K562 (cell line): ENCODE data around the gene MYCBP2. TPM values are rescaled to one million over a fixed set of nuclear protein-coding genes. Genes with fewer than 3 reads are reported as not detected.

Experiments used
- CBFB ChIP-seq: sonication (generic); formaldehyde crosslinking; IDR thresholded peaks from 2 replicates; pipeline ENCODE4 v1.4.0; 2020; ENCODE audit warnings: mild to moderate bottlenecking, missing genetic modification reagents
- E2F3 ChIP-seq: fragments of 250-450 bp; sonication (Bioruptor Pico); IDR thresholded peaks from 2 replicates; pipeline ENCODE4 v1.4.0; 2020; ENCODE audit warnings: mild to moderate bottlenecking
- FOXA3 ChIP-seq, 2 experiments: fragments of 450-650 bp in 1 of 2; sonication (generic) in 1 of 2; formaldehyde crosslinking; IDR thresholded peaks in 1 of 2; conservative IDR thresholded peaks in 1 of 2; 2 replicates each; pipeline versions ENCODE4 v1.4.0 to v1.8.0; 2020 to 2022; ENCODE audit warnings: mild to moderate bottlenecking in 2 of 2, missing genetic modification reagents in 1 of 2
- GATAD2B ChIP-seq: fragments of 450-650 bp; IDR thresholded peaks from 2 replicates; pipeline ENCODE4 v1.6.1; 2017; ENCODE audit warnings: mild to moderate bottlenecking, borderline replicate concordance
- HDAC2 ChIP-seq: fragments of 450-650 bp; IDR thresholded peaks from 2 replicates; pipeline ENCODE4 v1.6.1; 2016; ENCODE audit warnings: mild to moderate bottlenecking
- KLF16 ChIP-seq: IDR thresholded peaks from 2 replicates; pipeline ENCODE4 v1.6.1; 2016; ENCODE audit warnings: antibody characterized with exemption
- NRF1 ChIP-seq, 2 experiments: fragments of 450-650 bp; IDR thresholded peaks in 1 of 2; conservative IDR thresholded peaks in 1 of 2; 2 replicates each; pipeline ENCODE4 v1.6.1; 2014; ENCODE audit warnings: mild to moderate bottlenecking in 2 of 2
- SAP30 ChIP-seq: fragments of 200-600 bp; sonication (generic); IDR thresholded peaks from 2 replicates; pipeline ENCODE4 v1.6.1; 2012; ENCODE audit warnings: borderline replicate concordance, low read depth, mild to moderate bottlenecking, moderate library complexity, low read length, control low read depth, inconsistent platforms; ENCODE audit not compliant: insufficient read depth, poor library complexity, severe bottlenecking
- SMARCA5 ChIP-seq: fragments of 450-650 bp; IDR thresholded peaks from 2 replicates; pipeline ENCODE4 v1.6.1; 2016
- SOX6 ChIP-seq: fragments of 450-650 bp; IDR thresholded peaks from 2 replicates; pipeline ENCODE4 v1.6.1; 2014; ENCODE audit warnings: mild to moderate bottlenecking
- ZNF274 ChIP-seq: IDR thresholded peaks from 2 replicates; pipeline ENCODE4 v1.6.1; 2011; ENCODE audit warnings: low read depth, mild to moderate bottlenecking, low read length, moderate library complexity, borderline replicate concordance
- ZNF764 ChIP-seq: fragments of 250-450 bp; sonication (Bioruptor Pico); IDR thresholded peaks from 2 replicates; pipeline ENCODE4 v1.4.0; 2020; ENCODE audit warnings: low read depth, mild to moderate bottlenecking, moderate library complexity
- polyA plus RNA-seq, 8 experiments: library from polyadenylated mRNA; depleted of rRNA in 4 of 8; stranded (reverse) in 5 of 8; unstranded in 3 of 8; fragments of >200 nt; fragmentation: Nextera tagmentation in 2 of 8; fragmentation: Illumina TruSeq in 1 of 8; extraction: Ambion mirVana in 2 of 8; extraction: Trizol in 1 of 8; gene quantifications; 2 replicates each; pipeline versions ENCODE4 v1.2.1 to v1.2.3, GENCODE V29; 2011 to 2014; ENCODE audit warnings: inconsistent platforms in 1 of 8, missing spikeins in 1 of 8
- total RNA-seq, 7 experiments: library from RNA; depleted of rRNA in 6 of 7; stranded (reverse); fragments of >200 nt in 6 of 7; fragmentation: Illumina TruSeq in 2 of 7; extraction: Trizol in 2 of 7; gene quantifications; 2 replicates each; pipeline versions ENCODE4 v1.2.1 to v1.2.3, GENCODE V29; 2011 to 2021; ENCODE audit warnings: low replicate concordance in 1 of 7
- TF ChIP-seq, protein P1 (sequence below): sonication (generic); formaldehyde crosslinking; IDR thresholded peaks from 2 replicates; pipeline ENCODE4 v1.8.0; 2022; ENCODE audit warnings: mild to moderate bottlenecking, missing genetic modification reagents
- TF ChIP-seq, protein P2 (sequence below): fragments of 150-350 bp; conservative IDR thresholded peaks from 2 replicates; pipeline ENCODE4 v1.6.1; 2014; ENCODE audit warnings: low read length
- TF ChIP-seq, protein P3 (sequence below): sonication (generic); formaldehyde crosslinking; IDR thresholded peaks from 2 replicates; pipeline ENCODE4 v1.8.0; 2022; ENCODE audit warnings: missing genetic modification reagents, mild to moderate bottlenecking, borderline replicate concordance
- TF ChIP-seq, protein P4 (sequence below): IDR thresholded peaks from 2 replicates; pipeline ENCODE4 v1.6.1; 2011; ENCODE audit not compliant: insufficient read length; ENCODE audit errors: extremely low read depth
- TF ChIP-seq, protein P5 (sequence below), 2 experiments: IDR thresholded peaks; 2 replicates each; pipeline ENCODE4 v1.6.1; 2011; ENCODE audit warnings: borderline replicate concordance in 1 of 2, control low read depth in 1 of 2, low read depth in 1 of 2, low read length in 1 of 2, mild to moderate bottlenecking in 1 of 2, mixed read lengths in 1 of 2, moderate library complexity in 1 of 2; ENCODE audit not compliant: insufficient read depth in 1 of 2, insufficient read length in 1 of 2, poor library complexity in 1 of 2, severe bottlenecking in 1 of 2; ENCODE audit errors: extremely low read depth in 1 of 2

The MYCBP2 gene
- total and polyA plus RNA-seq, 9 of the 15 experiments (the other 6 are each of a cell fraction or from before 2014, with no cell fraction given), result 13.2 to 47.2 (median 28.9) TPM

DNA sequence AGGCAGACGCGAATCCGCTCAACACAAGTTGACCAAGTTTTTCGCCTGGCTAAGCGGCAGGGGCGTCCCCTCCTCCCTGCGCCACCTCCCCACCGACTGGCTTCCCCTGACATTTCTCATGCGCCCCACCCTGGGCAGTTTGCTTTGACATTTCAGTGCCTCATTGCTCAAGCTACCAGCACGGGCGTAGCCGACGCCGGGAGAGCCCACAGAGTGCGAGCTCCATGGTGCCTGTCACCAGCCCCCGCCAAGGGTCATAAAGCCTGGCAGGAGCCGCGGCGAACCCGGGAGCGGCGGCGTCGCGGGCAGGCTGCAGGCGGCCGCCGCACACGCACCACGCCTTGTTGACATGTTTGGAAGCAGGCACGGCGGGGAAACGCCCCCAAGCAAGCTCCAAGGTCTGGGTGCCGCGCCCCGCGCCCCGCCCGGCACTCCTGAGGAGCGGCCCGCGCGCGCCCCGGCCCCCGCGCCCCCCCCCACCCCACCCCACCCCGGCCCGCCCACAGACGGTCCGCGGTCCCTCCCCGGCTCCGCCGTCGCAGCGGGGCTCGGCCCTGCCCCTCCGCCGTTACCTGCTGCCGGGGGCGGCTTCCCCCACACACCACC lies 300.5 kb downstream of the MYCBP2 start (continued):
- TF ChIP-seq, protein P1, sequence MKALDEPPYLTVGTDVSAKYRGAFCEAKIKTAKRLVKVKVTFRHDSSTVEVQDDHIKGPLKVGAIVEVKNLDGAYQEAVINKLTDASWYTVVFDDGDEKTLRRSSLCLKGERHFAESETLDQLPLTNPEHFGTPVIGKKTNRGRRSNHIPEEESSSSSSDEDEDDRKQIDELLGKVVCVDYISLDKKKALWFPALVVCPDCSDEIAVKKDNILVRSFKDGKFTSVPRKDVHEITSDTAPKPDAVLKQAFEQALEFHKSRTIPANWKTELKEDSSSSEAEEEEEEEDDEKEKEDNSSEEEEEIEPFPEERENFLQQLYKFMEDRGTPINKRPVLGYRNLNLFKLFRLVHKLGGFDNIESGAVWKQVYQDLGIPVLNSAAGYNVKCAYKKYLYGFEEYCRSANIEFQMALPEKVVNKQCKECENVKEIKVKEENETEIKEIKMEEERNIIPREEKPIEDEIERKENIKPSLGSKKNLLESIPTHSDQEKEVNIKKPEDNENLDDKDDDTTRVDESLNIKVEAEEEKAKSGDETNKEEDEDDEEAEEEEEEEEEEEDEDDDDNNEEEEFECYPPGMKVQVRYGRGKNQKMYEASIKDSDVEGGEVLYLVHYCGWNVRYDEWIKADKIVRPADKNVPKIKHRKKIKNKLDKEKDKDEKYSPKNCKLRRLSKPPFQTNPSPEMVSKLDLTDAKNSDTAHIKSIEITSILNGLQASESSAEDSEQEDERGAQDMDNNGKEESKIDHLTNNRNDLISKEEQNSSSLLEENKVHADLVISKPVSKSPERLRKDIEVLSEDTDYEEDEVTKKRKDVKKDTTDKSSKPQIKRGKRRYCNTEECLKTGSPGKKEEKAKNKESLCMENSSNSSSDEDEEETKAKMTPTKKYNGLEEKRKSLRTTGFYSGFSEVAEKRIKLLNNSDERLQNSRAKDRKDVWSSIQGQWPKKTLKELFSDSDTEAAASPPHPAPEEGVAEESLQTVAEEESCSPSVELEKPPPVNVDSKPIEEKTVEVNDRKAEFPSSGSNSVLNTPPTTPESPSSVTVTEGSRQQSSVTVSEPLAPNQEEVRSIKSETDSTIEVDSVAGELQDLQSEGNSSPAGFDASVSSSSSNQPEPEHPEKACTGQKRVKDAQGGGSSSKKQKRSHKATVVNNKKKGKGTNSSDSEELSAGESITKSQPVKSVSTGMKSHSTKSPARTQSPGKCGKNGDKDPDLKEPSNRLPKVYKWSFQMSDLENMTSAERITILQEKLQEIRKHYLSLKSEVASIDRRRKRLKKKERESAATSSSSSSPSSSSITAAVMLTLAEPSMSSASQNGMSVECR (CRISPR knock-in tag), result peak; percentile 58; the same call in 1 of the 2 replicates
- TF ChIP-seq NRF1 (conservative IDR thresholded peaks at IDR 0.05 in 1 of 2, IDR thresholded peaks at IDR 0.05 in 1 of 2), result peak; percentile 51 to 65
- TF ChIP-seq SMARCA5, result no peak
- 0 out of 2 replicates have a peak, but pooled peaks have one; percentile 21 for TF ChIP-seq CBFB
- no peak for TF ChIP-seq ZNF764 (CRISPR knock-in tag)
- TF ChIP-seq SAP30, result peak; percentile 88
- TF ChIP-seq, protein P2, sequence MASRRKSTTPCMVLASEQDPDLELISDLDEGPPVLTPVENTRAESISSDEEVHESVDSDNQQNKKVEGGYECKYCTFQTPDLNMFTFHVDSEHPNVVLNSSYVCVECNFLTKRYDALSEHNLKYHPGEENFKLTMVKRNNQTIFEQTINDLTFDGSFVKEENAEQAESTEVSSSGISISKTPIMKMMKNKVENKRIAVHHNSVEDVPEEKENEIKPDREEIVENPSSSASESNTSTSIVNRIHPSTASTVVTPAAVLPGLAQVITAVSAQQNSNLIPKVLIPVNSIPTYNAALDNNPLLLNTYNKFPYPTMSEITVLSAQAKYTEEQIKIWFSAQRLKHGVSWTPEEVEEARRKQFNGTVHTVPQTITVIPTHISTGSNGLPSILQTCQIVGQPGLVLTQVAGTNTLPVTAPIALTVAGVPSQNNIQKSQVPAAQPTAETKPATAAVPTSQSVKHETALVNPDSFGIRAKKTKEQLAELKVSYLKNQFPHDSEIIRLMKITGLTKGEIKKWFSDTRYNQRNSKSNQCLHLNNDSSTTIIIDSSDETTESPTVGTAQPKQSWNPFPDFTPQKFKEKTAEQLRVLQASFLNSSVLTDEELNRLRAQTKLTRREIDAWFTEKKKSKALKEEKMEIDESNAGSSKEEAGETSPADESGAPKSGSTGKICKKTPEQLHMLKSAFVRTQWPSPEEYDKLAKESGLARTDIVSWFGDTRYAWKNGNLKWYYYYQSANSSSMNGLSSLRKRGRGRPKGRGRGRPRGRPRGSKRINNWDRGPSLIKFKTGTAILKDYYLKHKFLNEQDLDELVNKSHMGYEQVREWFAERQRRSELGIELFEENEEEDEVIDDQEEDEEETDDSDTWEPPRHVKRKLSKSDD, result no peak
- no peak for TF ChIP-seq SOX6
- no peak for TF ChIP-seq KLF16
- TF ChIP-seq, protein P3, sequence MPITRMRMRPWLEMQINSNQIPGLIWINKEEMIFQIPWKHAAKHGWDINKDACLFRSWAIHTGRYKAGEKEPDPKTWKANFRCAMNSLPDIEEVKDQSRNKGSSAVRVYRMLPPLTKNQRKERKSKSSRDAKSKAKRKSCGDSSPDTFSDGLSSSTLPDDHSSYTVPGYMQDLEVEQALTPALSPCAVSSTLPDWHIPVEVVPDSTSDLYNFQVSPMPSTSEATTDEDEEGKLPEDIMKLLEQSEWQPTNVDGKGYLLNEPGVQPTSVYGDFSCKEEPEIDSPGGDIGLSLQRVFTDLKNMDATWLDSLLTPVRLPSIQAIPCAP (CRISPR knock-in tag), result no peak
- TF ChIP-seq HDAC2, result no peak
- TF ChIP-seq, protein P4, sequence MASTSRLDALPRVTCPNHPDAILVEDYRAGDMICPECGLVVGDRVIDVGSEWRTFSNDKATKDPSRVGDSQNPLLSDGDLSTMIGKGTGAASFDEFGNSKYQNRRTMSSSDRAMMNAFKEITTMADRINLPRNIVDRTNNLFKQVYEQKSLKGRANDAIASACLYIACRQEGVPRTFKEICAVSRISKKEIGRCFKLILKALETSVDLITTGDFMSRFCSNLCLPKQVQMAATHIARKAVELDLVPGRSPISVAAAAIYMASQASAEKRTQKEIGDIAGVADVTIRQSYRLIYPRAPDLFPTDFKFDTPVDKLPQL, result no peak
- TF ChIP-seq ZNF274, result no peak
- TF ChIP-seq GATAD2B, result no peak
- TF ChIP-seq FOXA3 (CRISPR knock-in tag; conservative IDR thresholded peaks at IDR 0.05 in 1 of 2, IDR thresholded peaks at IDR 0.05 in 1 of 2), result peak in 1 of 2 experiments; percentile 89; a peak in 2 of 4 replicates
- no peak for TF ChIP-seq E2F3 (CRISPR knock-in tag)
- TF ChIP-seq, protein P5, sequence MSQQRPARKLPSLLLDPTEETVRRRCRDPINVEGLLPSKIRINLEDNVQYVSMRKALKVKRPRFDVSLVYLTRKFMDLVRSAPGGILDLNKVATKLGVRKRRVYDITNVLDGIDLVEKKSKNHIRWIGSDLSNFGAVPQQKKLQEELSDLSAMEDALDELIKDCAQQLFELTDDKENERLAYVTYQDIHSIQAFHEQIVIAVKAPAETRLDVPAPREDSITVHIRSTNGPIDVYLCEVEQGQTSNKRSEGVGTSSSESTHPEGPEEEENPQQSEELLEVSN (IDR thresholded peaks at IDR 0.05; ENCODE audit: borderline replicate concordance in 1 of 2, extremely low read depth in 1 of 2, insufficient read depth in 1 of 2, insufficient read length in 1 of 2, low read depth in 1 of 2, low read length in 1 of 2, poor library complexity in 1 of 2, severe bottlenecking in 1 of 2), result peak; percentile 62 to 78
